Adrenal gland (tissue), 12 donors: ENCODE data around the gene OS9. TPM values are rescaled to one million over a fixed set of nuclear protein-coding genes. Genes with fewer than 3 reads are reported as not detected.
A peak's percentile ranks its signal among the peaks of the same experiment; 100 is the strongest.

Experiments
- DNase-seq, 7 donors: peaks; one replicate each; pipeline ENCODE4 v3.0.0-alpha.2; 2019 to 2020
- H3K27ac ChIP-seq, 5 donors: fragments of 200-600 bp; sonication (generic) in 4 of 5; 1 replicate in 3 of 5; 2 replicates in 2 of 5; pipeline versions ENCODE4 v1.5.1 to v1.8.0; 2016 to 2020; ENCODE audit warnings: mild to moderate bottlenecking in 1 of 5
- H3K27me3 ChIP-seq: fragments of 200-600 bp; 2 replicates; pipeline ENCODE4 v1.8.0; 2021
- H3K36me3 ChIP-seq, 2 donors: fragments of 200-600 bp; replicated peaks in 1 of 2; 1 replicate in 1 of 2; 2 replicates in 1 of 2; pipeline versions ENCODE4 v1.5.1 to v1.8.0; 2018 to 2022
- H3K4me1 ChIP-seq, 2 donors: fragments of 200-600 bp; replicated peaks in 1 of 2; 1 replicate in 1 of 2; 2 replicates in 1 of 2; pipeline versions ENCODE4 v1.5.1 to v1.8.0; 2018 to 2021
- H3K4me3 ChIP-seq, 4 donors: fragments of 200-600 bp; sonication (generic) in 3 of 4; one replicate each; pipeline ENCODE4 v1.5.1; 2016 to 2018
- H3K9me3 ChIP-seq, 3 donors: fragments of 200-600 bp; sonication (generic) in 1 of 3; replicated peaks in 1 of 3; 1 replicate in 2 of 3; 2 replicates in 1 of 3; pipeline versions ENCODE4 v1.5.1 to v1.8.0; 2016 to 2021
- POLR2A ChIP-seq, 2 donors: fragments of 450-650 bp; IDR thresholded peaks; one replicate each; pipeline ENCODE4 v1.6.1; 2017; ENCODE audit warnings: antibody characterized with exemption in 2 of 2, mild to moderate bottlenecking in 2 of 2, moderate library complexity in 1 of 2
- WGBS, 4 donors: extraction: QIAGEN DNeasy Blood & Tissue Kit in 2 of 4; methylation state at CpG; one replicate each; pipeline versions ENCODE4 v1.1.5 to v1.1.7; 2013 to 2017; 5-methylcytosine and 5-hydroxymethylcytosine counted together
- intact Hi-C, 2 donors: fragments of 100-400 bp; cut with DNase I; formaldehyde crosslinking; loops; one replicate each; pipeline versions ENCODE4 v1.14.1 to v1.15.0; 2022 to 2023
- polyA plus RNA-seq, 3 donors: library from polyadenylated mRNA; stranded (reverse); fragments of 200-250 nt in 2 of 3; fragments of 350-450 nt in 1 of 3; fragmentation: Illumina TruSeq in 1 of 3; extraction: RNeasy Lipid Tissue Mini Kit (QIAGEN cat#74804) in 1 of 3; gene quantifications; one replicate each; pipeline ENCODE4 v1.2.3, GENCODE V29; 2013 to 2014
- total RNA-seq, 9 donors: library from RNA; depleted of rRNA in 4 of 9; stranded (reverse); fragments of >200 nt in 4 of 9; fragments of 120-200 nt in 1 of 9; fragmentation: NEBNext Ultra II Directional in 1 of 9; extraction: Animal tissue kit (Norgen Biotek cat#: 25700) in 1 of 9; gene quantifications; one replicate each; pipeline versions ENCODE4 v1.1.0 to v1.2.4, GENCODE V29; 2013 to 2023
- TF ChIP-seq, protein P1 (sequence below), 6 experiments: fragments of 450-650 bp in 4 of 6; fragments of 200-600 bp in 2 of 6; sonication (generic) in 1 of 6; IDR thresholded peaks; 1 replicate in 5 of 6; 2 replicates in 1 of 6; pipeline versions ENCODE4 v1.5.1 to v1.8.0; 2016 to 2021; ENCODE audit warnings: antibody characterized with exemption in 6 of 6, mild to moderate bottlenecking in 2 of 6, moderate library complexity in 1 of 6
- donor health status: healthy with polysubstance abuse.
- donor health status: Bipolar disorder and iron deficiency.
- donor health status: DM: yes; HTN: yes; CAD: no.
- donor health status: DM: no; HTN: no; CAD: no.
- donor health status: DM: no; HTN: no; CAD: no.
- donor health status: DM: yes; HTN: yes; CAD: no.

The OS9 gene
- total and polyA plus RNA-seq, 12 donors = 155 to 428 (median 272) TPM

DNA sequence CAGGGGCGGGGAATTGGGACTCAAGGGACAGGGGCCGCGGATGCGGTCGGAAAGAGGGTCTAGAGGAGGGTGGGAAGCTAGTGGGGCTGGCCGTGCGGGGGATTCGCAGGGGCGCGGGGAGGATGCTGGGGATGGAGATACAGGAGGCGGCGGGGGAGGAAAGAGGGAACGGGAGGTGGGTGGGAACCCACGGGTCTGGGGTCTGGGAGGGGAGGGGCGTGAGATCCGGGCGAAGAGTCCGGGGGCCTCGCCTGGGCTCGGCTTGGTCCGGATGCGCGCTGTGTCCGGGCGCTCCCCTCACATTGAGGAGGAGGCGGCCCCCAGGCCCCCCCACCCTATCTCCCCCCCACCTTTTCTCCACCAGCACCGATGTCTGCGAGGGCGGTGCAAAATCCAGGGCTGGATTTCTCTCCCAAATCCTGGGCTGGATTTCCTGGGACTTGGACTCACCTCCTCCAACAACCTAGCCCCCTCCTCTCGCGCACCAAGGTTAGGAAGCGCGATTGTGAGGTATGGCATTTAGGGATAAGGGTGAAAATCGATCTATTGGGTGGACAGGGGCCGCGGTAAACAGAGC, 44.8 kb downstream of the OS9 start, which contains the start of gene AGAP2:
Gene AGAP2 (minus strand): TSS at position 82 of the 577 bp plus-strand sequence. CDS start 496 bp downstream, outside the sequence.
- no peak within 1 kb of the TSS for H3K27ac ChIP-seq
- TF ChIP-seq, protein P1, sequence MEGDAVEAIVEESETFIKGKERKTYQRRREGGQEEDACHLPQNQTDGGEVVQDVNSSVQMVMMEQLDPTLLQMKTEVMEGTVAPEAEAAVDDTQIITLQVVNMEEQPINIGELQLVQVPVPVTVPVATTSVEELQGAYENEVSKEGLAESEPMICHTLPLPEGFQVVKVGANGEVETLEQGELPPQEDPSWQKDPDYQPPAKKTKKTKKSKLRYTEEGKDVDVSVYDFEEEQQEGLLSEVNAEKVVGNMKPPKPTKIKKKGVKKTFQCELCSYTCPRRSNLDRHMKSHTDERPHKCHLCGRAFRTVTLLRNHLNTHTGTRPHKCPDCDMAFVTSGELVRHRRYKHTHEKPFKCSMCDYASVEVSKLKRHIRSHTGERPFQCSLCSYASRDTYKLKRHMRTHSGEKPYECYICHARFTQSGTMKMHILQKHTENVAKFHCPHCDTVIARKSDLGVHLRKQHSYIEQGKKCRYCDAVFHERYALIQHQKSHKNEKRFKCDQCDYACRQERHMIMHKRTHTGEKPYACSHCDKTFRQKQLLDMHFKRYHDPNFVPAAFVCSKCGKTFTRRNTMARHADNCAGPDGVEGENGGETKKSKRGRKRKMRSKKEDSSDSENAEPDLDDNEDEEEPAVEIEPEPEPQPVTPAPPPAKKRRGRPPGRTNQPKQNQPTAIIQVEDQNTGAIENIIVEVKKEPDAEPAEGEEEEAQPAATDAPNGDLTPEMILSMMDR (IDR thresholded peaks at IDR 0.05) = no peak
- no peak for TF ChIP-seq POLR2A (IDR thresholded peaks at IDR 0.05)
- peaks cover 46% of the 10 kb centered on the region for H3K27me3 ChIP-seq
- DNase-seq = no peak
- H3K4me1 ChIP-seq = peaks cover 14 to 25% of the 10 kb centered on the region in 2 donors
- intact Hi-C loops = no loop called here
- WGBS, 4 donors = 7 to 20% (median 17%) methylated on average over 9 to 36 of the region's 36 CpGs
- no peaks in the 10 kb centered on the region for H3K36me3 ChIP-seq
- no peaks in the 10 kb centered on the region for H3K9me3 ChIP-seq
- H3K4me3 ChIP-seq = peak within 1 kb of the TSS in 1 of 4 donors; percentile 36

DNA sequence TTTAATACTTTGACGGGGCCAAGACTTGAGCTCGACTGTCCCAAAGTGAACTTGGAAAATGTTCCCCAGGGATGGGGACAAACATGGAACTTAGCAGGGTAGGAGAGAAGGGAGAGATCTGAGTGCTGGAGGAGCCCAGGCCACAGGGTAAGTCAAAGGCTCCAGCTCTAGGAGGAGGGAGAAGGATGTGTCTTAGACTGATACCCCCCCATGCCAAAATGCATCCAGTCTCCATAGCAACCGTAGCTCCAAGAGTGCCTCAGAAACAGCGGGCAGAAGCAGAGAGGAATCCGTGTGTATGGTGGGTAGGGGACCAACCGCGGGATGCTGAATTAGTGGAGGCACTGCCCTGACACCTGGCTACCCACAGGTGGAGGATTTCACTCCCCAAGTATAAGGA, 45.5 kb downstream of the OS9 start:
- H3K4me1 ChIP-seq = peaks cover 14 to 25% of the 10 kb centered on the region in 2 donors
- H3K4me3 ChIP-seq = no peak overlapping the region
- no peak overlapping the region for H3K27ac ChIP-seq
- DNase-seq = no peak
- intact Hi-C loops = no loop called here
- peaks cover 44% of the 10 kb centered on the region for H3K27me3 ChIP-seq
- H3K9me3 ChIP-seq = no peaks in the 10 kb centered on the region
- 25 to 32% (median 29%) methylated on average over 7 of the region's 7 CpGs for WGBS, 4 donors
- TF ChIP-seq POLR2A (IDR thresholded peaks at IDR 0.05) = no peak
- TF ChIP-seq, protein P1 (IDR thresholded peaks at IDR 0.05) = no peak
- H3K36me3 ChIP-seq = no peaks in the 10 kb centered on the region

DNA sequence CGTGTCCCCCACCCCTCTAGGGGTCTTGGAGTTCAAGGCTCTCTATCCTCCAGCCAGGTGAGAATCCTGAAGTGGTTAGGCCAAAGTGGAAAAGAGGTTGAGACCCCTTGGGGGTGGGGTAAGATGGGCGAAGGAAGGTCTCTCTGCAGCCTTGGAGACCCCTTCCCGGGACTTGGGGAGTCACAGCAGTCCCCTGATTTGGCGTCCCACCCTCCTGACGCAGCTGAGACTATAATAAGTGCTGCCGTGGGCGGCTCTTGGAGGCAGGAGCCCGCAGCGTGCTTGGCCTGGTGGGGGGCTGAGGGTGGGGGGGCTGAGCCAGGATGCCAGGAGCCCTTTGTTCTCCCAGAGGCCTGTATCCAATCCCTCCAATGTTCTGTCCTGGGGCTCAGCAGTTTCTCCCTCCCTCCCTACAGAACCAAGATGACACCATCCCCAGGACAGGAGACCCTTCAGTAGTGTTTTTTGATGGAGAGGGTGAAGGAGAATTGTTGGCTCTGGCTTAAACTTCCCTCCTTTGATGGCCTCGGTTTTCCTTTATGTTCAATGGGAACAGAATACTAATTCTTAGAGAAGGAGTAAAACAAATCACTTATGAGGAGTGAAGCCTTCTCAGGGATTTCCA, 46.1 kb downstream of the OS9 start:
- Histone ChIP-seq H3K4me3 (no peak overlapping the region), H3K9me3 (no peaks in the 10 kb centered on the region), H3K27ac (no peak overlapping the region), H3K27me3 (peaks cover 41% of the 10 kb centered on the region), H3K36me3 (no peaks in the 10 kb centered on the region), H3K4me1 (peaks cover 14 to 25% of the 10 kb centered on the region in 2 donors)
- intact Hi-C loops = no loop called here
- WGBS, 4 donors = 27 to 42% (median 37%) methylated on average over 3 to 10 of the region's 10 CpGs
- TF ChIP-seq, protein P1 (IDR thresholded peaks at IDR 0.05) = no peak
- TF ChIP-seq POLR2A (IDR thresholded peaks at IDR 0.05) = no peak
- no peak for DNase-seq

DNA sequence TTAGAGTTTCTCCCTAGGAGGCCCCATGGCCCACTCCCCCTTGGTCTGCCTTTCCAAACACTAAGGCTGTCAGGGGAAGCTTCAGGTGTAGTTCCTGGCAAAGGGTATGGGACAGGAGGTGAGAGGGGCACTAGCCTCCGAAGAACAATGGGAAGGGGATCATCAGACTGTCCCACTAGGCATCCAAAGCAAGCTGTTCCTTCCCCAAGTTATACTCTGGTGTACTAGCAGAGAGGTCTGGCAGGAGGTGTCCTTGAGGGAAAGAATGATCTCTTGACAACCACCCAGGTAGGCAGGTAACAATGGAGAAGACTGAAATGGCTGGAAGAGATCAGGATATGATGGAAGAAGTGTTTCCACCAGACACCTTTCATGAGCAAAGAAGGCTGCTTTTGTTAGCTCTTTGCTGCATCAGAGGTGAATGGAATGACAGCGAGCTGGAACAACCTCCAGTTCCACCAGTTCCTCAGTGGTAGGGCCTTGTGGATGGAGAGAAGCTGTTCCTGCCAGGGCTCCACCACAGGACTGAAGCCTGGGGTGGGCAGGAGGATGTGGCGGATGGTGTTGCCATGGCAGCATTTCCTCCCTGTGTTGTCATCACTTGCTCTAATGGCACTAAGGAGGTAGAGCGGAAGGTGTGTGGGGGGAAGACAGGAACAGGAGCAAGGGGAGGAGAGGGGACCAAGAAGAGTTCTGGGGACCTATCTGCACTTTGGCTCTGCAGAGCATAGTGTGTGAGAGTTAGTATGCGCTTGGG, 46.9 kb downstream of the OS9 start:
- no peak for DNase-seq
- intact Hi-C loops = no loop called here
- Histone ChIP-seq H3K27me3 (peaks cover 35% of the 10 kb centered on the region), H3K27ac (no peak overlapping the region), H3K4me3 (no peak overlapping the region), H3K36me3 (no peaks in the 10 kb centered on the region), H3K4me1 (peaks cover 20 to 30% of the 10 kb centered on the region in 2 donors), H3K9me3 (no peaks in the 10 kb centered on the region)
- TF ChIP-seq POLR2A (IDR thresholded peaks at IDR 0.05) = no peak
- TF ChIP-seq, protein P1 (IDR thresholded peaks at IDR 0.05) = no peak
- WGBS, 4 donors = 60 to 70% (median 66%) methylated on average over 5 of the region's 5 CpGs
